Raji (cell line): Measurements from ENCODE around the gene GRIA1.

Experiments
- POLR2A ChIP-seq: IDR thresholded peaks from 2 replicates; pipeline ENCODE4 v1.6.1; 2011; ENCODE audit warnings: low read depth, low read length, control low read depth; ENCODE audit not compliant: insufficient read depth

GRIA1 gene

GRCh38 chr5:153744751-153745150, 254.3 kb downstream of the GRIA1 start:
- no peak for TF ChIP-seq POLR2A

GRCh38 chr5:153745778-153746395, 255.4 kb downstream of the GRIA1 start:
- no peak for TF ChIP-seq POLR2A

GRCh38 chr5:153746440-153746839, 256.0 kb downstream of the GRIA1 start:
- TF ChIP-seq POLR2A = no peak

- no peak for TF ChIP-seq POLR2A
Observed at GRCh38 chr5:153748823-153749222, 258.4 kb downstream of the GRIA1 start.

- no peak for TF ChIP-seq POLR2A
Observed at GRCh38 chr5:153749960-153750359, 259.5 kb downstream of the GRIA1 start.

GRCh38 chr5:153751251-153751650, 260.8 kb downstream of the GRIA1 start:
- no peak for TF ChIP-seq POLR2A

- no peak for TF ChIP-seq POLR2A
Observed at GRCh38 chr5:153752890-153753289, 262.4 kb downstream of the GRIA1 start.

- no peak for TF ChIP-seq POLR2A
Observed at GRCh38 chr5:153753645-153754432, 263.4 kb downstream of the GRIA1 start.

GRCh38 chr5:153755913-153756500, 265.5 kb downstream of the GRIA1 start:
- no peak for TF ChIP-seq POLR2A

GRCh38 chr5:153756540-153756939, 266.1 kb downstream of the GRIA1 start:
- no peak for TF ChIP-seq POLR2A

- no peak for TF ChIP-seq POLR2A
Observed at GRCh38 chr5:153765987-153766386, 275.5 kb downstream of the GRIA1 start.

GRCh38 chr5:153767221-153768188, 277.0 kb downstream of the GRIA1 start:
- no peak for TF ChIP-seq POLR2A

- no peak for TF ChIP-seq POLR2A
Observed at GRCh38 chr5:153770066-153770465, 279.6 kb downstream of the GRIA1 start.

- no peak for TF ChIP-seq POLR2A
Observed at GRCh38 chr5:153774686-153775085, 284.2 kb downstream of the GRIA1 start.

GRCh38 chr5:153775923-153776322, 285.5 kb downstream of the GRIA1 start:
- no peak for TF ChIP-seq POLR2A

GRCh38 chr5:153777681-153778581, 287.5 kb downstream of the GRIA1 start:
- no peak for TF ChIP-seq POLR2A
